B cell (primary cell): ENCODE data around the gene CD93. TPM values are rescaled to one million over a fixed set of nuclear protein-coding genes. Genes with fewer than 3 reads are reported as not detected.

Source experiments
- ATAC-seq: fragments of 200-7000 bp; cut with Tn5 transposase; one replicate; pipeline ENCODE4 v1.10.0; 2021; ENCODE audit warnings: low read depth, mild to moderate bottlenecking, moderate number of reproducible peaks, moderate library complexity
- CTCF ChIA-PET: fragments of 350-600 bp; sonication (Branson Sonifier 250); formaldehyde crosslinking; loops from one replicate; lab custom pipeline; 2021; ENCODE audit warnings: antibody characterized with exemption, inconsistent platforms; lab: Charles Lee
- POLR2A ChIA-PET: fragments of 350-600 bp; sonication (Branson Sonifier 250); formaldehyde crosslinking; loops from one replicate; lab custom pipeline; 2021; ENCODE audit warnings: antibody characterized with exemption; lab: Charles Lee
- DNase-seq: peaks from one replicate; pipeline ENCODE4 v3.0.0; 2013
- H2AFZ ChIP-seq: 2 replicates; pipeline ENCODE4 v1.6.1; 2012; ENCODE audit warnings: mild to moderate bottlenecking, low read depth, low read length; ENCODE audit not compliant: insufficient read depth, poor library complexity, severe bottlenecking
- H3K27ac ChIP-seq, 2 donors: 1 replicate in 1 of 2; 2 replicates in 1 of 2; pipeline ENCODE4 v1.5.1; 2012 to 2013; ENCODE audit warnings: low read length in 2 of 2, mild to moderate bottlenecking in 2 of 2, moderate library complexity in 1 of 2
- H3K27me3 ChIP-seq, 4 experiments: fragments of 200-600 bp in 1 of 4; sonication (generic) in 1 of 4; replicated peaks in 1 of 4; 1 replicate in 2 of 4; 2 replicates in 2 of 4; pipeline versions ENCODE4 v1.6.1 to v1.7.0; 2013 to 2016; ENCODE audit warnings: low read length in 3 of 4, mild to moderate bottlenecking in 2 of 4, mixed read lengths in 1 of 4, moderate library complexity in 1 of 4; ENCODE audit not compliant: insufficient read depth in 4 of 4, control insufficient read depth in 3 of 4; ENCODE audit errors: control extremely low read depth in 1 of 4
- H3K36me3 ChIP-seq, 2 experiments: replicated peaks in 1 of 2; 1 replicate in 1 of 2; 2 replicates in 1 of 2; pipeline versions ENCODE4 v1.6.1 to v1.7.1; 2013; ENCODE audit warnings: low read length in 1 of 2; ENCODE audit not compliant: insufficient read depth in 2 of 2, control insufficient read depth in 1 of 2; ENCODE audit errors: control extremely low read depth in 1 of 2, extremely low read depth in 1 of 2
- H3K4me1 ChIP-seq, 2 donors: fragments of 200-600 bp in 1 of 2; sonication (generic) in 1 of 2; 1 replicate in 1 of 2; 2 replicates in 1 of 2; pipeline versions ENCODE4 v1.5.1 to v1.6.1; 2013 to 2017; ENCODE audit warnings: low read length in 2 of 2; ENCODE audit not compliant: control insufficient read depth in 2 of 2, insufficient read depth in 2 of 2
- H3K4me2 ChIP-seq: replicated peaks from 2 replicates; pipeline ENCODE3; 2012; ENCODE audit warnings: mild to moderate bottlenecking, low read depth, low read length; ENCODE audit not compliant: poor library complexity, severe bottlenecking
- H3K4me3 ChIP-seq, 5 experiments: fragments of 200-600 bp in 1 of 5; sonication (generic) in 1 of 5; 1 replicate in 3 of 5; 2 replicates in 2 of 5; pipeline versions ENCODE4 v1.5.1 to v1.7.0; 2011 to 2016; ENCODE audit warnings: low read length in 4 of 5, mild to moderate bottlenecking in 4 of 5, low read depth in 2 of 5, control low read depth in 1 of 5, moderate library complexity in 1 of 5; ENCODE audit not compliant: insufficient read depth in 1 of 5; ENCODE audit errors: control extremely low read depth in 1 of 5, extremely low read depth in 1 of 5
- H3K79me2 ChIP-seq: fragments of 200-600 bp; sonication (generic); one replicate; pipeline ENCODE4 v1.6.0; 2016; ENCODE audit warnings: low read length; ENCODE audit not compliant: control insufficient read depth, insufficient read depth
- H3K9ac ChIP-seq: fragments of 200-600 bp; sonication (generic); 2 replicates; pipeline ENCODE4 v1.6.1; 2017; ENCODE audit warnings: mild to moderate bottlenecking, low read length, moderate library complexity
- H3K9me3 ChIP-seq, 3 donors: one replicate each; pipeline versions ENCODE4 v1.6.1 to v1.7.1; 2013; ENCODE audit warnings: low read length in 2 of 3; ENCODE audit not compliant: control insufficient read depth in 2 of 3, insufficient read depth in 1 of 3; ENCODE audit errors: control extremely low read depth in 1 of 3
- H4K20me1 ChIP-seq: 2 replicates; pipeline ENCODE4 v1.6.0; 2012; ENCODE audit warnings: mild to moderate bottlenecking, low read length; ENCODE audit not compliant: insufficient read depth, control insufficient read depth, poor library complexity, severe bottlenecking
- H3K27ac Mint-ChIP-seq: one replicate; pipeline ENCODE4 v1.8.0; 2021; ENCODE audit warnings: mixed read lengths
- H3K27me3 Mint-ChIP-seq: one replicate; pipeline ENCODE4 v1.8.0; 2021; ENCODE audit warnings: mixed read lengths
- H3K4me1 Mint-ChIP-seq: one replicate; pipeline ENCODE4 v1.8.0; 2021; ENCODE audit warnings: mixed read lengths
- H3K4me3 Mint-ChIP-seq: one replicate; pipeline ENCODE4 v1.8.0; 2021; ENCODE audit warnings: mixed read lengths
- H3K9me3 Mint-ChIP-seq: one replicate; pipeline ENCODE4 v1.8.0; 2022; ENCODE audit warnings: mixed read lengths; ENCODE audit not compliant: insufficient read depth
- CTCF ChIP-seq: fragments of 200-600 bp; IDR thresholded peaks from one replicate; pipeline ENCODE4 v1.8.0; 2022; ENCODE audit warnings: antibody characterized with exemption, mild to moderate bottlenecking
- EZH2 ChIP-seq: IDR thresholded peaks from 2 replicates; pipeline ENCODE4 v1.6.1; 2012; ENCODE audit warnings: borderline replicate concordance, low read depth, mild to moderate bottlenecking, moderate library complexity, low read length; ENCODE audit not compliant: insufficient read depth, poor library complexity, severe bottlenecking
- WGBS: methylation state at CpG from one replicate; pipeline ENCODE4 v1.1.5; 2013; ENCODE audit warnings: missing lambda C conversion rate; ENCODE audit not compliant: insufficient coverage; 5-methylcytosine and 5-hydroxymethylcytosine counted together
- intact Hi-C: fragments of 100-400 bp; cut with micrococcal nuclease; formaldehyde crosslinking; loops from one replicate; pipeline ENCODE4 v1.10.0; 2022
- polyA plus RNA-seq: library from polyadenylated mRNA; depleted of rRNA; stranded (reverse); fragments of >200 nt; gene quantifications from 2 replicates; pipeline ENCODE4 v1.2.3, GENCODE V29; 2012
- total RNA-seq, 2 donors: library from RNA; stranded (reverse); fragments of 120-200 nt in 1 of 2; gene quantifications; 1 replicate in 1 of 2; 2 replicates in 1 of 2; pipeline versions ENCODE4 v1.2.3 to v1.2.4, GENCODE V29; 2013 to 2022

The CD93 gene
- total and polyA plus RNA-seq, 2 donors (not counting 1 experiment from before 2014, with no cell fraction given), result 0.12 to 0.51 TPM

DNA sequence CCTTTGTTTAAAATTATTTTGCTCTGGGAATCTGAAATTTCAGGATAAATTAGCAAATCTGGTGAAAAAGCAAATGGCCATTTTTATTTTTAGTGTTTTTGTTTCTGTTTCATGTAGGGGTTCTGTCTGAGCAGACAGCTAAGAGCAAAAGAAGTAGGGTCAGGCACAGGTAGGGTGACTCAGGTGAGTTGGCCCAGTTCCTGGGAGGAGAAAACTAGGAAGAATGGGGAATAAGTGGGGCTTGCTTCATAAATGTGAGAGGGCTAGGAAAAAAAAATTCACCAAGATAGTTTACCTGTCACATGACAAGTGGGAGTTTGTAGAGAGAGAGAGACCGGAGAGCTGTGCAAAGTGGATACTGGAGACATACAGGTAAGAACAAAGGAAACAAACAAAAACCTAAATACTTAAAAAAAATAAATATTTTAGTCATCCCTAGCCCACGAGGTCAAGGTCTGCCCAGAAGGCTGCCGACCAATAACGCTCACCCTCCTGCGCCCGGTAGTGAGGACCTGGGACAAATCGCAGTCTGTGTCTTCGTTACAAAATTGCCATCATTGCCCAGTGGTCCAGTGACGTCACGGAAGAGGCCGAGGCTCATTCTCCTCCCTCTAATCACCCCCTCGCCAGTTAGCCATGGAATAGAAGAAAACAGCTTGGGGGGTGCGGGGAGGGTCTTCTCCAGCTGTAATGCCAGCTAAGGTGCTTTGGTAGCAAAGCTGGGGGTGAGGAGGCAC, 39.0 kb downstream of the CD93 start:
- POLR2A ChIA-PET, result no interaction called here
- no peak overlapping the region for H3K27ac Mint-ChIP-seq
- no peaks in the 10 kb centered on the region for H4K20me1 ChIP-seq
- H3K9me3 ChIP-seq, result peaks cover 0 to 13% (median 0%) of the 10 kb centered on the region in 3 donors
- peaks cover 40% of the 10 kb centered on the region for H3K27me3 Mint-ChIP-seq
- H3K9ac ChIP-seq, result no peak overlapping the region
- ATAC-seq (no peak), DNase-seq (no peak)
- no peak overlapping the region for H3K27ac ChIP-seq
- H3K4me2 ChIP-seq, result no peak overlapping the region
- H3K4me1 Mint-ChIP-seq, result peaks cover 5% of the 10 kb centered on the region
- H3K4me3 ChIP-seq, result peak overlapping the region in 1 of 5 experiments; percentile 9
- peaks cover 3 to 4% of the 10 kb centered on the region in 2 donors for H3K4me1 ChIP-seq
- H3K36me3 ChIP-seq, result no peaks in the 10 kb centered on the region
- CTCF ChIA-PET, result no interaction called here
- H3K79me2 ChIP-seq, result no peaks in the 10 kb centered on the region
- WGBS, result 84% methylated on average over 7 of the region's 13 CpGs
- TF ChIP-seq EZH2, result no peak
- TF ChIP-seq CTCF, result no peak
- intact Hi-C loops, result no loop called here
- H2AFZ ChIP-seq, result no peak overlapping the region
- H3K4me3 Mint-ChIP-seq, result no peak overlapping the region
- H3K27me3 ChIP-seq, result peaks cover 0 to 52% (median 11%) of the 10 kb centered on the region in 4 experiments
- H3K9me3 Mint-ChIP-seq, result no peaks in the 10 kb centered on the region

DNA sequence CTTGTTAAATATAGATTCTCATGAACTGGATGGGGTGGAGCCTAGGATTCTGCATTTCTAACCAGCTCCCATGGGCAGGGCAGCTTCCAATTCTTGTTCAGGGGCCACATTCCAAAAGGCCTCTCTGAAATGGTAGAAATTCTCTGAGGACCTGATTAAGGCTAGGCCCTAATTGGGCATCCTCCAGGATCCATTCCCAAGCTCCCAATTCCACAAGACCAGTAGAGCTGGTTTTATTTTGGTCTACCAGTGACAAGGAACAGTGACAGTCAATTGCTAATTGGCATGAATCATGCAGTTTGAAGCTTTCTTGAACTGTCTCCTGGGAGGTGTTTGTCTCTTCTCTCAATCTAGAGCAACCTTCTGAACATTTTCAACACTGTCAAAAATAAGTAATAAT, 39.7 kb downstream of the CD93 start:
- H3K36me3 ChIP-seq, result no peaks in the 10 kb centered on the region
- no peak overlapping the region for H3K9ac ChIP-seq
- H3K27me3 ChIP-seq, result peaks cover 0 to 51% (median 11%) of the 10 kb centered on the region in 4 experiments
- intact Hi-C loops, result no loop called here
- H3K27ac ChIP-seq, result no peak overlapping the region
- peaks cover 3 to 4% of the 10 kb centered on the region in 2 donors for H3K4me1 ChIP-seq
- Mint-ChIP-seq H3K27ac (no peak overlapping the region), H3K4me3 (no peak overlapping the region), H3K4me1 (peaks cover 5% of the 10 kb centered on the region), H3K27me3 (peaks cover 34% of the 10 kb centered on the region), H3K9me3 (no peaks in the 10 kb centered on the region)
- POLR2A ChIA-PET, result no interaction called here
- CTCF ChIA-PET, result no interaction called here
- peaks cover 0 to 13% (median 0%) of the 10 kb centered on the region in 3 donors for H3K9me3 ChIP-seq
- ATAC-seq (no peak), DNase-seq (no peak)
- TF ChIP-seq CTCF, result no peak
- TF ChIP-seq EZH2, result no peak
- H3K4me2 ChIP-seq, result no peak overlapping the region
- no peaks in the 10 kb centered on the region for H4K20me1 ChIP-seq
- H2AFZ ChIP-seq, result no peak overlapping the region
- H3K4me3 ChIP-seq, result no peak overlapping the region
- H3K79me2 ChIP-seq, result no peaks in the 10 kb centered on the region
